ENCODE data around the gene ARHGEF7. TPM values are rescaled to one million over a fixed set of nuclear protein-coding genes. Genes with fewer than 3 reads are reported as not detected.
A peak's percentile ranks its signal among the peaks of the same experiment; 100 is the strongest.

The ARHGEF7 gene
- total RNA-seq, 2 experiments from 2014 or later: 67.9 to 68.9 TPM

DNA sequence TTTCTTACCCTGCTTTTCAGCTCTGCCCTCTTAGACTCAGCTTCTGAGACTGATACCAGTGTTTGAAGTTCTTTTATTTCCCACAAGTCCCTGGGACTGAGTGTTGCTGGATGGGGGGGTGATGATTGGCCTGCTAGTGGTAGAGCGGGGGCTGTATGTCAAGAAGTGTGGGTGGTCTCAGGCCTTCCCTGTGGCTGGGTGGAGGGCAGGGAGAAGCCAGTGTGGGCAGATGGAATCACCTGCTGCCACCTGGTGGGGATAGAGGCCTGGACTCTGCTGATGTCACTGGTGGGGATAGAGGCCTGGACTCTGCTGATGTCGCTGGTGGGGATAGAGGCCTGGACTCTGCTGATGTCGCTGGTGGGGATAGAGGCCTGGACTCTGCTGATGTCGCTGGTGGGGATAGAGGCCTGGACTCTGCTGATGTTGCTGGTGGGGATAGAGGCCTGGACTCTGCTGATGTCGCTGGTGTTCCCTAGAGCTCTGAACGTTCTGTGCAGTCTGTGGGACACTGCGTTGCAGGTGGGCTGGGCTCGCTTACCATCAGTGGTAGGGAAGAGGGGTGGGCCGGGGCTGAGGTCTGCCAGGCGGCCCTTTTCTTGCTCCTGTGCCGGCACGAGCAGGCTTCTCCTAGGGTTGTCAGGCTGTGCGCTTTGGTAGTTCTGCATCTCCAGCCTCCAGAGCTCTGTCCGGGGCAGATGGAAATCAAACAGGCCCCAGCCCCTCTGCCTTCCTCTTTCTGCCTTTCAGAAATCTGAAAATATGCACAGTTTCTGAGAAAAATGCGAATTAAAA lies 101.3 kb downstream of the ARHGEF7 start:
- H3K36me3 Mint-ChIP-seq (ENCODE audit: low read depth): peaks cover 6% of the 10 kb centered on the region
- POLR2A ChIA-PET: no interaction called here
- H3K27ac Mint-ChIP-seq: no peak overlapping the region
- CTCF ChIA-PET: interaction anchor here (0.7 to 5.1 kb wide), 8 partner anchors 10 to 301 kb away, joined by 3 to 43 read pairs (median 3); no protein-coding TSS in a partner anchor
- H3K4me3 Mint-ChIP-seq: no peak overlapping the region
- H3K4me1 Mint-ChIP-seq: peaks cover 2% of the 10 kb centered on the region
- DNase-seq: peak; percentile 41
- no peaks in the 10 kb centered on the region for H3K27me3 Mint-ChIP-seq
- H3K9me3 Mint-ChIP-seq: no peaks in the 10 kb centered on the region

DNA sequence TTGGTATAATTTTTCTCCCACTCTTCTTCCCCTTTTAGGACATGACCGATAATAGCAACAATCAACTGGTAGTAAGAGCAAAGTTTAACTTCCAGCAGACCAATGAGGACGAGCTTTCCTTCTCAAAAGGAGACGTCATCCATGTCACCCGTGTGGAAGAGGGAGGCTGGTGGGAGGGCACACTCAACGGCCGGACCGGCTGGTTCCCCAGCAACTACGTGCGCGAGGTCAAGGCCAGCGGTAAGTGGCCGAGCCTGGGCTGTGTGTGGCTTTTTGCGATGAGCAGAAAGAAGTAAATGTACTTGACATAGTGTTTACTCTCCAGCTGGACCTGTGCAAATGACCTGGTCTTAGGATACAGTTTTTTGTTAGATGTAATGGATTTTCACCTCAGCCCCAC lies 102.5 kb downstream of the ARHGEF7 start:
- ChIA-PET CTCF (interaction anchor here (0.9 to 5.1 kb wide), 2 partner anchors 150 to 302 kb away, joined by 3 to 43 read pairs; no protein-coding TSS in a partner anchor), POLR2A (no interaction called here)
- no peak for DNase-seq
- Mint-ChIP-seq H3K27me3 (no peaks in the 10 kb centered on the region), H3K27ac (no peak overlapping the region), H3K4me3 (no peak overlapping the region), H3K4me1 (peaks cover 4% of the 10 kb centered on the region), H3K9me3 (no peaks in the 10 kb centered on the region), H3K36me3 (ENCODE audit: low read depth) (peaks cover 2% of the 10 kb centered on the region)

DNA sequence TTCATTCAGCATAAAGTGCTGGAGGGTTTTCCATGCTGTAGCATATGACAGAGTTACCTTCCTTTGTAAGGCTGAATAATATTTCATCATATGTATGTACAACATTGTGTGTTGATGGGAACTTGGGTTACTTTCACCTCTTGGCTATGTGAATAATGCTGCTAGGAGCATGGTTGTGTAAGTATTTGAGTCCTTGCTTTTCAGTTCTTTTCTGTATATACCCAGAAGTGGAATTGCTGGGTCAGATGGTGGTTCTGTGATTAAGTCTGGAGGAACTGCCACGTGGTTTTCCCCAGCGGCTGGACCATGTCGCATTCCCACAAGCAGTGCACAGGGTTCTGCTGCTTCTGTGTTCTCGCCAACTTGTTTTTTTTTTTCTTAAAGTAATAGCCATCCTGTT lies 104.2 kb downstream of the ARHGEF7 start:
- Mint-ChIP-seq H3K9me3 (no peaks in the 10 kb centered on the region), H3K36me3 (ENCODE audit: low read depth) (peaks cover 2% of the 10 kb centered on the region), H3K4me3 (no peak overlapping the region), H3K27me3 (no peaks in the 10 kb centered on the region), H3K27ac (no peak overlapping the region), H3K4me1 (peaks cover 5% of the 10 kb centered on the region)
- POLR2A ChIA-PET: no interaction called here
- CTCF ChIA-PET: interaction anchor here (5.1 kb wide), 1 partner anchor 152 kb away, joined by 43 read pairs; no protein-coding TSS in a partner anchor
- no peak for DNase-seq

DNA sequence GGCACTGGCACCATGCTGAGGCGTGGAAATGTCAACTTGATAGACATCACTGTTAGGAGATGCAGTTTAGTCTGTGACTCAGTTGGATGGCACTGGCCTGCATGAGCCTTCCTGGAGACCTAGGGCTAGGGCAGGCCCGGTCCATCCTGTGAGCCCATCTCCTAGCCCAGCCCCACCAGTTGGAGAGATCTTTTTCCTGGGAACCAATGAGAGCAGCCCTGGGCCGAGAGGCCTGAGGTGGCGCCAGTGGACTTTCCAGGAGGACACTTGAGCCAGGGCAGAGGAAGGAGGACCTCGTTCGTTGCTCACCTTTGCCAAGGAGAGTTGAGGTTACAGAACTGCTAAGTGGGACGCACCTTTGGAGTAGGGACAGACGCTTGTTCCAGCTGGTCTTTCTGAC lies 104.8 kb downstream of the ARHGEF7 start:
- peaks cover 2% of the 10 kb centered on the region for H3K36me3 Mint-ChIP-seq (ENCODE audit: low read depth)
- no peak overlapping the region for H3K27ac Mint-ChIP-seq
- DNase-seq: no peak
- H3K4me1 Mint-ChIP-seq: peaks cover 5% of the 10 kb centered on the region
- CTCF ChIA-PET: no interaction called here
- H3K27me3 Mint-ChIP-seq: no peaks in the 10 kb centered on the region
- POLR2A ChIA-PET: no interaction called here
- no peak overlapping the region for H3K4me3 Mint-ChIP-seq
- no peaks in the 10 kb centered on the region for H3K9me3 Mint-ChIP-seq

DNA sequence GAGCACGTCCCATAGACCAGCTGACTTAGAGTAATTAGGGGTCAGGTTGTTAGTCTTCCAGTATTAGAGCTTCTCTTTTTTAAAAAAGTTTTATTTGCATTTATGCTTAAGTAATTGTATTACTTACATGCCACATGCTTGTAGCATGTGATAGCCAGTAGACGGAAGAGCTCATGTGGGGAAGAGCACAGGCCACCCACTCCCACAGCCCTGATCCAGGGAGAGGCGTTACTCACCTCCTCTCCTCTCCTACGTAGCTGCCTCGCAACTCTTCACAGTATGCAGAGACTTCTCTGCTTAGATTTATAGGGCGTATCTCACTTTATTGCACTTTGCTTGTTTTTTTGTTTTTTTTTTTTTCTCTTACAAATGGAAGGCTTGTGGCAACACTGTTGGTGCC lies 110.1 kb downstream of the ARHGEF7 start:
- ChIA-PET POLR2A (no interaction called here), CTCF (interaction anchor here (1.0 to 3.4 kb wide), 6 partner anchors 9 to 157 kb away, joined by 3 to 28 read pairs (median 4); no protein-coding TSS in a partner anchor)
- no peak overlapping the region for H3K4me3 Mint-ChIP-seq
- no peaks in the 10 kb centered on the region for H3K9me3 Mint-ChIP-seq
- peaks cover 12% of the 10 kb centered on the region for H3K36me3 Mint-ChIP-seq (ENCODE audit: low read depth)
- H3K27me3 Mint-ChIP-seq: no peaks in the 10 kb centered on the region
- no peak overlapping the region for H3K27ac Mint-ChIP-seq
- DNase-seq: no peak
- H3K4me1 Mint-ChIP-seq: peaks cover 12% of the 10 kb centered on the region

DNA sequence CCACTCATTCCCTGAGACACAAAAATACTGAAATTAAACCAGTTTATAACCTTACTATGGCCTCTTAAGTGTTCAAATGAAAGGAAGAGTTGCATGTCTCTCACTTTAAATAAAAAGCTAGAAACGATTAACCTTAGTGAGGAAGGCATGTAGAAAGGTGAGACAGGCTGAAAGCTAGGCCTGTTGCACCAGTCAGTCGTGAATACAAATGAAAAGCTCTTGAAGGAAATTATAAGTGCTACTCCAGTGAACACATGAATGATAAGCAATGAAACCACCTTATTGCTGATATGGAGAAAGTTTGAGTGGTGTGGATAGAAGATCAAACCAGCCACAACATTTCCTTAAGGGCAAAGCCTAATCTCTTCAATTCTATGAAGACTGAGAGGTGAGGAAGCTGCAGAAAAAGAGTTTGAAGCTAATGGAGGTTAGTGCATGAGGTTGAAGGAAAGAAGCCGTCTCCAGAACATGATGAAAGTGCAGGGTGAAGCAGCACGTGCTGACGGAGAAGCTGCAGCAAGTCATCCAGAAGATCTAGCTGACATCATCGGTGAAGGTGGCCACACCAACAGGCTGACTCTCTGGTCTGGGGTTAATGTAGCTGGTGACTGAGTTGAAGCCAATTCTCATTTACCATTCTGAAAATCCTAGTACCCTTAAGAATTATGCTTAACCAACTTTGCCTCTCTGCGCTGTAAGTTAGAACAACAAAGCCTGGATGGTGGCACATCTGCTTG lies 110.9 kb downstream of the ARHGEF7 start:
- peaks cover 12% of the 10 kb centered on the region for H3K4me1 Mint-ChIP-seq
- CTCF ChIA-PET: interaction anchor here (0.9 to 3.4 kb wide), 6 partner anchors 8 to 158 kb away, joined by 3 to 28 read pairs (median 4); no protein-coding TSS in a partner anchor
- H3K9me3 Mint-ChIP-seq: no peaks in the 10 kb centered on the region
- H3K36me3 Mint-ChIP-seq (ENCODE audit: low read depth): peaks cover 12% of the 10 kb centered on the region
- no peak for DNase-seq
- H3K27me3 Mint-ChIP-seq: no peaks in the 10 kb centered on the region
- H3K4me3 Mint-ChIP-seq: no peak overlapping the region
- POLR2A ChIA-PET: no interaction called here
- H3K27ac Mint-ChIP-seq: no peak overlapping the region

DNA sequence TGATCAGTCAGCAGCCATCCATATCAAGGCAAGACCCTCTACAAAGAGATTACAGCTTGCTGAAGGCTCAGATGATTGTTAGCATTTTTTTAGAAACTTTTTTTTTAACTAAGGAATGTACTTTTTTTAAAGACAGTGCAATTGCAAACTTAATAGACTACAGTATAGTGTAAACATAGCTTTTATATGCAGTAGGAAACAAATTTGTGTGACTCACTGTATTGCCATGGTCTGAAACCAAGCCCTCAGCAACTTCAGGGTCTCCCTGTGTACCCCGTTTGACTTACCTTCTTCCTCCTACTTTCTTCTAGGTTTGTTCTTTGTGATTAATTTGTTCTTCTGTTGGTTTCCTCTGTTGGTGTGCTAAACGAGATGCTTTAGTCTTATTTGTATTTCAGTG lies 112.3 kb downstream of the ARHGEF7 start:
- no peaks in the 10 kb centered on the region for H3K27me3 Mint-ChIP-seq
- H3K4me3 Mint-ChIP-seq: no peak overlapping the region
- no peaks in the 10 kb centered on the region for H3K9me3 Mint-ChIP-seq
- no peak for DNase-seq
- peaks cover 24% of the 10 kb centered on the region for H3K36me3 Mint-ChIP-seq (ENCODE audit: low read depth)
- H3K4me1 Mint-ChIP-seq: peaks cover 12% of the 10 kb centered on the region
- CTCF ChIA-PET: interaction anchor here (1.0 kb wide), 1 partner anchor 159 kb away, joined by 3 read pairs; no protein-coding TSS in a partner anchor
- POLR2A ChIA-PET: no interaction called here
- no peak overlapping the region for H3K27ac Mint-ChIP-seq

DNA sequence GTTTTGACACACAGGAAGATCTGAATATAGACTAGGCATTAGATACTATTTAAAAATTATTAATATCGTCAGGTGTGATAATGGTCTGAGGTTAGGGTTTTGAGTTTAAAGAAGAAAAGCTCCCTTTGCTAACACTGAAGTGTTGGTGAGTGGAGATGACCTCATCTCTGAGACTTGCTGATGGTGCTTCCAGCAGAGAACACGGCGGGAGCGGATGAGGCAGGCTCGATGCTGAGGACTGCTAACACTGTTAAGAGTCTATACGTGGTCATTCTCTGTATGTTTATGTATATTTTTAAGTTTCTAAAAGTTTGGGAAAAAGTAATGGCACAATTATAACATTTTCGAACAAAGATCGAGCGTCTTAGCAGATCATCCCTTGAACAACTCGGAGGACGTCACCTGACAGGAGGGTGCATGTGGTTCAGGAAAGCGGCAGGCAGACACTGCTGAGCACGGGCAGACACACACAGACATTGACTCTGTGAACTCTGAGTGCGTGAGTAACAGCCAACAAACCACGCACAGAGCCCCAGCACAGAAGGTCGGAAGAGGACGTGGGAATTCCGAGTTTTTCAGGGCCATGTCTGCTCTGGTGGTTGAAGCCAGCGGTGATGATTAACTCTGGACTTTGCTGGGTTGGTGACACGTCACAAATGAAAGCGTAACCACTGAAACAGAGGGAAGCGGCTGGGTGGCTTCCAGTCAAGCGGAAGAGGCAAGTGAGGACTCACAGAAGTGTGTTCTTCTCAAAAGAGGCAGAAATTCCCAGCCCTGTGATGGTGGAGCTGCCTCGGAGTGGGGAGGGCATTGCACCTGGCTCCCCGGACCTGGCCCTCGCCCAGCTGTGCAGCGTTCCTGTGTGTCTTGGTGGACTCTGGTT lies 113.4 kb downstream of the ARHGEF7 start:
- Mint-ChIP-seq H3K9me3 (no peaks in the 10 kb centered on the region), H3K27me3 (no peaks in the 10 kb centered on the region), H3K4me1 (peaks cover 9% of the 10 kb centered on the region), H3K4me3 (no peak overlapping the region), H3K27ac (no peak overlapping the region), H3K36me3 (ENCODE audit: low read depth) (peaks cover 29% of the 10 kb centered on the region)
- DNase-seq: no peak
- ChIA-PET CTCF (interaction anchor here (1.0 kb wide), 1 partner anchor 160 kb away, joined by 3 read pairs; no protein-coding TSS in a partner anchor), POLR2A (no interaction called here)

DNA sequence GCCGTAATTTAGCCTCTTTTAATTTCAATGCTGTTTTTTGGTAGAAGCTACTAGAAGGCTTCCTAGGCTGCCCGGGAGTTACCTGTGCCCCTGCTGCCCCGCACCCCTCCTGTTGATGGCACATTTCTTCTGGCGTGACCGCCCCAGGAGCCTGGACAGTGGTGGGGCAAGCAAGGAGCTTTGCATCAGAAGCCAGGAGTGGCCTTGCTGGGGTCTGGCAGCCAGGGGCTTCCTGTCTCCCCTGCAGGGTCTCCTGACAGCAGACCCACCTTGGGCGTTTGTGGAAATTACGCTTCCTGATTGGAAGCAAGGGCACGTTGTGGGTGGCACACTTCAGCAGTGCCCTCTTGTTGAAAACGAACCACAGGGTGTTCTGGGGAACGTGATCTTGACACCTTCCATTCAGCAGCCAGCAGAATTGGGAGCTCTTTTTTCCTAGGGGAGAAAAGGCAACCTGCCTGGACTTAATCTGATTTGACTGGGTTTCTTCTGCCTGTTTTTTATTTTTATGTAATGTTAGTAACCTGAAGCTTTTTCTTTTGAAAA lies 115.3 kb downstream of the ARHGEF7 start:
- no peaks in the 10 kb centered on the region for H3K9me3 Mint-ChIP-seq
- H3K27ac Mint-ChIP-seq: no peak overlapping the region
- H3K4me3 Mint-ChIP-seq: no peak overlapping the region
- CTCF ChIA-PET: interaction anchor here (1.3 kb wide), 1 partner anchor 163 kb away, joined by 4 read pairs; no protein-coding TSS in a partner anchor
- POLR2A ChIA-PET: no interaction called here
- peaks cover 40% of the 10 kb centered on the region for H3K36me3 Mint-ChIP-seq (ENCODE audit: low read depth)
- H3K27me3 Mint-ChIP-seq: no peaks in the 10 kb centered on the region
- no peak for DNase-seq
- H3K4me1 Mint-ChIP-seq: peaks cover 7% of the 10 kb centered on the region

DNA sequence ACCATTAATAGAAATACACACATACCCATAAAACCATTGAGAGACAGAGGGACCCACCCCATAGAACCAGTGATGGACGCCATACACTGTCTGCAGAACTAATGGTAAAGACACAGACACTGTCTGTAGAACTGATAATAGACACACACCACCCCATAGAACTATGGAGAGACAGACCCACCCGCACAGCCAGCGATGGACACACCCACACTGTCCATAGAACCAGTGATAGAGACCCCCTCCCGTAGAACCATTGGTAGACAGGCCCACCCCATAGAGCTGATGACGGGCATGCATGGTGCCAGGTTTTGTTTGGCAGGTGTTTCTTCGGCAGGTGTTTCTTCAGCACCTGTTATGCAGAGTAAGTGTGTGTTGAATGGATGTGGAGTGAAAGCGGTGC lies 117.1 kb downstream of the ARHGEF7 start:
- Mint-ChIP-seq H3K4me1 (no peaks in the 10 kb centered on the region), H3K36me3 (ENCODE audit: low read depth) (peaks cover 39% of the 10 kb centered on the region), H3K4me3 (no peak overlapping the region), H3K27ac (no peak overlapping the region), H3K9me3 (no peaks in the 10 kb centered on the region), H3K27me3 (no peaks in the 10 kb centered on the region)
- no peak for DNase-seq
- ChIA-PET CTCF (no interaction called here), POLR2A (no interaction called here)

DNA sequence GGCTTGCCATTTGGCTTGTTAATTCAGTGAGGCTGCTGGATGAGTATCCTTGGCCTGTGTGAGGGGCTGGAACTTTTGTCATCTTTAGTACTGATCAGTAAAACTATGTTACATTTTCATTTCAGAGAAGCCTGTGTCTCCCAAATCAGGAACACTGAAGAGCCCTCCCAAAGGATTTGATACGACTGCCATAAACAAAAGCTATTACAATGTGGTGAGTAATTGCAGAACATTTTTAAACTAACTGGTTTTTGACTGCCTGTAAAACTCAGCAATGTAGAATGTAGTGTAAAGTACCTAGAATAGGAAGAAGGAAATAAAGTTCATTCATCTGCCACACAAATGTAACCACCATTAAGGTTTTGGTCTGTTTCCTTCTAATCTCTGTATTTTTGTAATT lies 118.0 kb downstream of the ARHGEF7 start:
- H3K4me1 Mint-ChIP-seq: no peaks in the 10 kb centered on the region
- H3K36me3 Mint-ChIP-seq (ENCODE audit: low read depth): peaks cover 39% of the 10 kb centered on the region
- H3K27me3 Mint-ChIP-seq: no peaks in the 10 kb centered on the region
- H3K27ac Mint-ChIP-seq: no peak overlapping the region
- ChIA-PET POLR2A (no interaction called here), CTCF (no interaction called here)
- no peaks in the 10 kb centered on the region for H3K9me3 Mint-ChIP-seq
- no peak for DNase-seq
- H3K4me3 Mint-ChIP-seq: no peak overlapping the region

DNA sequence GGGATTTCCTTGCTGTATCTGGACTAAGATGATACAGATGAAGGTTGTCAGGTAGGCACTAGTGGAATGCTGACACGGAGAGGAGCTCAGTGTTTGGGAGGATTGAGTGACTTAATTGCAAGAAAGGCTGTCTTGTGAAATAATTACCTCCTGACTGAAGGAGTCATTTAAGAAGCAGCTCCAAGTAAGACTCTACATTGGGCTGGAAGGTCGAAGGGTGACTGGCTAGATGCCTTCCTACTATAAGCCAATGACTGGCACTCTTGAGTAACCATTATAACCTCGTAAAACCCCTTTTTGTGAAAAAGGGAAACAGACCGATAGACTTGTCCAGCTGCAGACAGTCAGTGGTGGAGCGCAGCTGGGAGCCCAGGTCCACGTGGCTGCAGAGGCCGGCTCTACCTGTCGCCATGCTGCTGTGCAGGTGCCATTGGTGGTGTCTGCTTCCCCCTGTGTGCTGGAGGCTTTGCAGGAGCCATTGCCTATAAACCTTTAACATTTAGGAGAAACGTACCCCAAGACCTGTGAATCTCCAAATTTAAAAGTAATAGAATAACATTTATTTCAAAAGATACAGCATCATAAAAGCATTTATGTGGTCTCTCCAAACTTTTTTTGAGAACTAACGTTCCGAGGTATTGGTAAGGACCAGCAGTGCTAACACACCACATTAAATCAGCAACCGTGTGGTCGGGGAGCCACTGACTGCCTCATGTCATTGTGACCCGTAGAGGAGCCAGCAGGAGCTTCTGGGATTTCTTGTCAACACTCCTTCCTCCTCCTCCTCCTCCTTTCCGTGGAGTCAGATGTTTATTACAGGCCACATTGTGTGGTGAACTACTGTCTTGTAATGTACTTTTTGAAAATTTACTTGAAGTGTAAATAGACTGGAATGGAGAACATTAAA lies 124.9 kb downstream of the ARHGEF7 start:
- Mint-ChIP-seq H3K27me3 (no peaks in the 10 kb centered on the region), H3K27ac (no peak overlapping the region), H3K4me3 (no peak overlapping the region), H3K36me3 (ENCODE audit: low read depth) (peaks cover 38% of the 10 kb centered on the region), H3K4me1 (no peaks in the 10 kb centered on the region), H3K9me3 (no peaks in the 10 kb centered on the region)
- POLR2A ChIA-PET: no interaction called here
- DNase-seq: no peak
- CTCF ChIA-PET: no interaction called here

Data from activated CD4-positive, alpha-beta memory T cell treated with anti-CD3 and anti-CD28 coated beads, Interleukin-2, amount 10 ng/mL, durations not matched to agents 7 days and 5 days (primary cell).